ENCODE measurements around the gene ZCCHC24.

GRCh38 chr10:79471776-79472175 is 26.4 kb upstream of the ZCCHC24 start:
- TF ChIP-seq NR2F2 (IDR thresholded peaks at IDR 0.05) (no peak), YY1 (IDR thresholded peaks at IDR 0.05) (no peak), MAX (IDR thresholded peaks at IDR 0.05) (no peak), TAF1 (conservative IDR thresholded peaks at IDR 0.05) (no peak), RAD21 (IDR thresholded peaks at IDR 0.05) (no peak), HNF4A (conservative IDR thresholded peaks at IDR 0.05) (no peak), JUND (IDR thresholded peaks at IDR 0.05) (no peak), FOXA1 (IDR thresholded peaks at IDR 0.05) (no peak), REST (IDR thresholded peaks at IDR 0.05) (no peak), RXRA (IDR thresholded peaks at IDR 0.05) (no peak)
- TF ChIP-seq, protein P1, sequence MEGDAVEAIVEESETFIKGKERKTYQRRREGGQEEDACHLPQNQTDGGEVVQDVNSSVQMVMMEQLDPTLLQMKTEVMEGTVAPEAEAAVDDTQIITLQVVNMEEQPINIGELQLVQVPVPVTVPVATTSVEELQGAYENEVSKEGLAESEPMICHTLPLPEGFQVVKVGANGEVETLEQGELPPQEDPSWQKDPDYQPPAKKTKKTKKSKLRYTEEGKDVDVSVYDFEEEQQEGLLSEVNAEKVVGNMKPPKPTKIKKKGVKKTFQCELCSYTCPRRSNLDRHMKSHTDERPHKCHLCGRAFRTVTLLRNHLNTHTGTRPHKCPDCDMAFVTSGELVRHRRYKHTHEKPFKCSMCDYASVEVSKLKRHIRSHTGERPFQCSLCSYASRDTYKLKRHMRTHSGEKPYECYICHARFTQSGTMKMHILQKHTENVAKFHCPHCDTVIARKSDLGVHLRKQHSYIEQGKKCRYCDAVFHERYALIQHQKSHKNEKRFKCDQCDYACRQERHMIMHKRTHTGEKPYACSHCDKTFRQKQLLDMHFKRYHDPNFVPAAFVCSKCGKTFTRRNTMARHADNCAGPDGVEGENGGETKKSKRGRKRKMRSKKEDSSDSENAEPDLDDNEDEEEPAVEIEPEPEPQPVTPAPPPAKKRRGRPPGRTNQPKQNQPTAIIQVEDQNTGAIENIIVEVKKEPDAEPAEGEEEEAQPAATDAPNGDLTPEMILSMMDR (IDR thresholded peaks at IDR 0.05; ENCODE audit: low read depth, low read length, missing input control), result no peak

All from liver (tissue), 3 donors.